Erythroblast (primary cell): ENCODE results near the gene CHADL.

Experiments used
- DNase-seq, 2 experiments: peaks; one replicate each; lab custom pipeline; 2025; lab: John Stamatoyannopoulos, UW
- GATA1 ChIP-seq: IDR thresholded peaks from 2 replicates; pipeline ENCODE4 v1.6.1; 2011; ENCODE audit warnings: low read depth, mild to moderate bottlenecking, control low read depth, low read length, moderate library complexity
- POLR2A ChIP-seq: IDR thresholded peaks from 2 replicates; pipeline ENCODE4 v1.6.1; 2011; ENCODE audit warnings: mild to moderate bottlenecking, low read length

The CHADL gene

GRCh38 chr22:41240377-41241132 is at the start of gene CHADL:
Gene CHADL (minus strand): TSS chr22:41240931. CDS start chr22:41240881, 50 bp downstream.
- DNase-seq: no peak
- no peak for TF ChIP-seq POLR2A
- TF ChIP-seq GATA1: no peak

GRCh38 chr22:41289671-41290070 is 48.9 kb upstream of the CHADL start:
- no peak for DNase-seq
- TF ChIP-seq POLR2A: no peak
- TF ChIP-seq GATA1: no peak

- no peak for DNase-seq
- TF ChIP-seq POLR2A: no peak
- no peak for TF ChIP-seq GATA1
These were observed 47.7 kb upstream of the CHADL start for GRCh38 chr22:41288245-41288946.

- TF ChIP-seq POLR2A (no peak), GATA1 (no peak)
- DNase-seq: peak; percentile 84 to 86
These were observed 45.9 kb upstream of the CHADL start for GRCh38 chr22:41286639-41287091.

- TF ChIP-seq GATA1 (no peak), POLR2A (peak; percentile 87)
These were observed 45.3 kb upstream of the CHADL start, which contains the start of gene RANGAP1 for GRCh38 chr22:41285820-41286638. Gene RANGAP1 (minus strand): TSS chr22:41286187. CDS start chr22:41281044, 5,143 bp downstream.

GRCh38 chr22:41285441-41285819 is 44.7 kb upstream of the CHADL start:
- DNase-seq: peak; percentile 91 to 95
- no peak for TF ChIP-seq POLR2A
- no peak for TF ChIP-seq GATA1

More at GRCh38 chr22:41285820-41286638, 45.3 kb upstream of the CHADL start, which contains the start of gene RANGAP1:
- peak; percentile 98 to 99 for DNase-seq

- DNase-seq: no peak
- TF ChIP-seq GATA1 (no peak), POLR2A (no peak)
These were observed 43.7 kb upstream of the CHADL start for GRCh38 chr22:41284465-41284864.

GRCh38 chr22:41280854-41281253 is 40.1 kb upstream of the CHADL start:
- no peak for DNase-seq
- TF ChIP-seq POLR2A (no peak), GATA1 (no peak)

- TF ChIP-seq POLR2A (no peak), GATA1 (no peak)
- DNase-seq: no peak
These were observed 39.3 kb upstream of the CHADL start for GRCh38 chr22:41280065-41280464.

GRCh38 chr22:41274856-41275255 is 34.1 kb upstream of the CHADL start:
- no peak for TF ChIP-seq POLR2A
- TF ChIP-seq GATA1: no peak
- no peak for DNase-seq

GRCh38 chr22:41273128-41273527 is 32.4 kb upstream of the CHADL start:
- no peak for DNase-seq
- no peak for TF ChIP-seq GATA1

- no peak for DNase-seq
- no peak for TF ChIP-seq GATA1
- TF ChIP-seq POLR2A: no peak
These were observed 31.1 kb upstream of the CHADL start for GRCh38 chr22:41271787-41272186.

- no peak for TF ChIP-seq POLR2A
- TF ChIP-seq GATA1: no peak
- no peak for DNase-seq
These were observed 27.2 kb upstream of the CHADL start for GRCh38 chr22:41267958-41268357.
